Neural cell (in vitro differentiated cells): Measurements from ENCODE around the gene BTN2A1.

Experiments used
- CTCF ChIP-seq: fragments of 450-650 bp; IDR thresholded peaks from 2 replicates; pipeline ENCODE4 v1.5.1; 2014; ENCODE audit warnings: antibody characterized with exemption, mild to moderate bottlenecking, moderate library complexity; ENCODE audit not compliant: poor library complexity, severe bottlenecking
- MXI1 ChIP-seq: fragments of 450-650 bp; conservative IDR thresholded peaks from 2 replicates; pipeline ENCODE4 v1.6.1; 2014; ENCODE audit warnings: antibody characterized with exemption, mild to moderate bottlenecking; ENCODE audit not compliant: poor library complexity, severe bottlenecking
- POLR2AphosphoS5 ChIP-seq: IDR thresholded peaks from 2 replicates; pipeline ENCODE4 v1.6.1; 2012
- SMC3 ChIP-seq: fragments of 450-650 bp; conservative IDR thresholded peaks from 2 replicates; pipeline ENCODE4 v1.6.1; 2014; ENCODE audit warnings: antibody characterized with exemption, mild to moderate bottlenecking, moderate library complexity; ENCODE audit not compliant: poor library complexity

- TF ChIP-seq CTCF (no peak), POLR2AphosphoS5 (no peak), SMC3 (no peak), MXI1 (no peak)
Observed at GRCh38 chr6:26514984-26515383, 57.2 kb downstream of the BTN2A1 start.
